Fibroblast of lung (primary cell): ENCODE measurements around the gene CFAP92. TPM values are rescaled to one million over a fixed set of nuclear protein-coding genes. Genes with fewer than 3 reads are reported as not detected.
A peak's percentile ranks its signal among the peaks of the same experiment; 100 is the strongest.

Source experiments
- DNase-seq, 2 donors: peaks; one replicate each; pipeline versions ENCODE4 v3.0.0 to v3.0.0-alpha.2; 2010; ENCODE audit warnings: low read depth in 2 of 2
- H2AFZ ChIP-seq: 2 replicates; pipeline ENCODE4 v1.5.1; 2012; ENCODE audit warnings: low read length, control low read depth, inconsistent platforms
- H3K27ac ChIP-seq: 2 replicates; pipeline ENCODE4 v1.5.1; 2011; ENCODE audit warnings: low read length, control low read depth; ENCODE audit not compliant: insufficient read depth
- H3K27me3 ChIP-seq: 2 replicates; pipeline ENCODE4 v1.5.1; 2011; ENCODE audit warnings: mild to moderate bottlenecking, low read length; ENCODE audit not compliant: control insufficient read depth, insufficient read depth
- H3K36me3 ChIP-seq: 2 replicates; pipeline ENCODE4 v1.5.1; 2011; ENCODE audit warnings: low read length; ENCODE audit not compliant: control insufficient read depth, insufficient read depth
- H3K4me1 ChIP-seq: 2 replicates; pipeline ENCODE4 v1.5.1; 2011; ENCODE audit warnings: low read length; ENCODE audit not compliant: control insufficient read depth, insufficient read depth; ENCODE audit errors: extremely low read depth
- H3K4me2 ChIP-seq: 2 replicates; pipeline ENCODE4 v1.5.1; 2011; ENCODE audit warnings: low read length, control low read depth; ENCODE audit not compliant: insufficient read depth; ENCODE audit errors: extremely low read depth
- H3K4me3 ChIP-seq, 4 experiments: fragments of 200-600 bp in 1 of 4; sonication (generic) in 1 of 4; replicated peaks in 1 of 4; 2 replicates each; pipeline ENCODE4 v1.5.1; 2011 to 2016; ENCODE audit warnings: low read length in 4 of 4, low read depth in 3 of 4, mild to moderate bottlenecking in 3 of 4, control low read depth in 2 of 4, inconsistent platforms in 1 of 4, mixed read lengths in 1 of 4; ENCODE audit not compliant: insufficient read depth in 1 of 4; ENCODE audit errors: control extremely low read depth in 1 of 4
- H3K79me2 ChIP-seq: 2 replicates; pipeline ENCODE4 v1.5.1; 2012; ENCODE audit warnings: mild to moderate bottlenecking, low read length, inconsistent platforms; ENCODE audit not compliant: control insufficient read depth, insufficient read depth
- H3K9ac ChIP-seq: 2 replicates; pipeline ENCODE4 v1.5.1; 2011; ENCODE audit warnings: mild to moderate bottlenecking, low read length, control low read depth; ENCODE audit not compliant: insufficient read depth
- H3K9me3 ChIP-seq: 2 replicates; pipeline ENCODE4 v1.5.1; 2012; ENCODE audit warnings: low read depth, low read length; ENCODE audit not compliant: control insufficient read depth, insufficient read depth
- H4K20me1 ChIP-seq: 2 replicates; pipeline ENCODE4 v1.5.1; 2011; ENCODE audit warnings: low read length; ENCODE audit not compliant: control insufficient read depth, insufficient read depth; ENCODE audit errors: extremely low read depth
- EZH2 ChIP-seq: IDR thresholded peaks from 2 replicates; pipeline ENCODE4 v1.5.1; 2012; ENCODE audit warnings: low read length, control low read depth, mild to moderate bottlenecking; ENCODE audit errors: missing control alignments
- polyA plus RNA-seq, 2 donors: library from polyadenylated mRNA; depleted of rRNA in 1 of 2; stranded (reverse) in 1 of 2; unstranded in 1 of 2; fragments of >200 nt; gene quantifications; 2 replicates each; pipeline ENCODE4 v1.2.1, GENCODE V29; 2011 to 2012; ENCODE audit warnings: missing spikeins in 1 of 2
- total RNA-seq: library from RNA; depleted of rRNA; stranded (reverse); fragments of >200 nt; gene quantifications from 2 replicates; pipeline ENCODE4 v1.2.1, GENCODE V29; 2014
- TF ChIP-seq, protein P1 (sequence below), 2 donors: IDR thresholded peaks in 1 of 2; conservative IDR thresholded peaks in 1 of 2; 1 replicate in 1 of 2; 2 replicates in 1 of 2; pipeline ENCODE4 v1.5.1; 2011 to 2012; ENCODE audit warnings: low read length in 2 of 2, control low read depth in 1 of 2, inconsistent platforms in 1 of 2, low read depth in 1 of 2, mild to moderate bottlenecking in 1 of 2

The CFAP92 gene
- total and polyA plus RNA-seq, 2 donors (not counting 1 experiment from before 2014, with no cell fraction given): 0.07 TPM; not detected in 1

- no peak overlapping the region for H3K4me2 ChIP-seq
- no peak overlapping the region for H3K27ac ChIP-seq
- no peaks in the 10 kb centered on the region for H3K9me3 ChIP-seq
- TF ChIP-seq, protein P1, sequence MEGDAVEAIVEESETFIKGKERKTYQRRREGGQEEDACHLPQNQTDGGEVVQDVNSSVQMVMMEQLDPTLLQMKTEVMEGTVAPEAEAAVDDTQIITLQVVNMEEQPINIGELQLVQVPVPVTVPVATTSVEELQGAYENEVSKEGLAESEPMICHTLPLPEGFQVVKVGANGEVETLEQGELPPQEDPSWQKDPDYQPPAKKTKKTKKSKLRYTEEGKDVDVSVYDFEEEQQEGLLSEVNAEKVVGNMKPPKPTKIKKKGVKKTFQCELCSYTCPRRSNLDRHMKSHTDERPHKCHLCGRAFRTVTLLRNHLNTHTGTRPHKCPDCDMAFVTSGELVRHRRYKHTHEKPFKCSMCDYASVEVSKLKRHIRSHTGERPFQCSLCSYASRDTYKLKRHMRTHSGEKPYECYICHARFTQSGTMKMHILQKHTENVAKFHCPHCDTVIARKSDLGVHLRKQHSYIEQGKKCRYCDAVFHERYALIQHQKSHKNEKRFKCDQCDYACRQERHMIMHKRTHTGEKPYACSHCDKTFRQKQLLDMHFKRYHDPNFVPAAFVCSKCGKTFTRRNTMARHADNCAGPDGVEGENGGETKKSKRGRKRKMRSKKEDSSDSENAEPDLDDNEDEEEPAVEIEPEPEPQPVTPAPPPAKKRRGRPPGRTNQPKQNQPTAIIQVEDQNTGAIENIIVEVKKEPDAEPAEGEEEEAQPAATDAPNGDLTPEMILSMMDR (conservative IDR thresholded peaks at IDR 0.05 in 1 of 2, IDR thresholded peaks at IDR 0.05 in 1 of 2; ENCODE audit: low read depth in 1 of 2, low read length in 2 of 2): no peak
- no peak for TF ChIP-seq EZH2
- H2AFZ ChIP-seq: no peak overlapping the region
- H3K9ac ChIP-seq: no peak overlapping the region
- no peaks in the 10 kb centered on the region for H3K36me3 ChIP-seq
- no peak overlapping the region for H3K4me3 ChIP-seq
- no peaks in the 10 kb centered on the region for H4K20me1 ChIP-seq
- H3K79me2 ChIP-seq: no peaks in the 10 kb centered on the region
- H3K27me3 ChIP-seq: peaks cover 8% of the 10 kb centered on the region
- no peaks in the 10 kb centered on the region for H3K4me1 ChIP-seq
- DNase-seq: peak; percentile 33 to 73
These were observed 22.3 kb downstream of the CFAP92 start for GRCh38 chr3:128971421-128972100.

- Histone ChIP-seq H3K4me2 (no peak overlapping the region), H3K27me3 (peaks cover 8% of the 10 kb centered on the region), H2AFZ (no peak overlapping the region), H3K4me1 (no peaks in the 10 kb centered on the region), H4K20me1 (no peaks in the 10 kb centered on the region), H3K79me2 (no peaks in the 10 kb centered on the region), H3K9ac (no peak overlapping the region), H3K27ac (no peak overlapping the region), H3K36me3 (no peaks in the 10 kb centered on the region), H3K9me3 (no peaks in the 10 kb centered on the region), H3K4me3 (no peak overlapping the region)
- TF ChIP-seq, protein P1 (conservative IDR thresholded peaks at IDR 0.05 in 1 of 2, IDR thresholded peaks at IDR 0.05 in 1 of 2; ENCODE audit: low read depth in 1 of 2, low read length in 2 of 2): no peak
- no peak for TF ChIP-seq EZH2
- DNase-seq: peak in 1 of 2 donors; percentile 7
These were observed 23.2 kb downstream of the CFAP92 start for GRCh38 chr3:128970740-128971047.

GRCh38 chr3:128969993-128970739 is 23.7 kb downstream of the CFAP92 start:
- TF ChIP-seq, protein P1 (conservative IDR thresholded peaks at IDR 0.05 in 1 of 2, IDR thresholded peaks at IDR 0.05 in 1 of 2; ENCODE audit: low read depth in 1 of 2, low read length in 2 of 2): peak; percentile 90 to 96
- no peak for TF ChIP-seq EZH2
- Histone ChIP-seq H3K36me3 (no peaks in the 10 kb centered on the region), H3K27me3 (peaks cover 8% of the 10 kb centered on the region), H4K20me1 (no peaks in the 10 kb centered on the region), H3K4me2 (no peak overlapping the region), H2AFZ (no peak overlapping the region), H3K9me3 (no peaks in the 10 kb centered on the region), H3K27ac (no peak overlapping the region), H3K4me3 (no peak overlapping the region), H3K4me1 (no peaks in the 10 kb centered on the region), H3K79me2 (no peaks in the 10 kb centered on the region), H3K9ac (no peak overlapping the region)
- peak; percentile 17 to 58 for DNase-seq
